Stimulated activated CD8-positive, alpha-beta memory T cell treated with anti-CD3 and anti-CD28 coated beads, Interleukin-4, amount 100 ng/mL, for 1 hour (primary cell): Measurements from ENCODE around the gene RGPD6.
"Not testable (repeated sequence)": the region's sequence is repeated elsewhere in the genome, so short reads cannot be mapped to it uniquely, and the experiment has no call there.

Source experiments
- DNase-seq, 2 donors: peaks; one replicate each; pipeline ENCODE4 v3.0.0-alpha.2; 2020; ENCODE audit warnings: low read depth in 2 of 2, low spot score in 1 of 2

The RGPD6 gene

GRCh38 chr2:110482697-110483096 lies 94.3 kb downstream of the RGPD6 start:
- not testable (repeated sequence) for DNase-seq

GRCh38 chr2:110481200-110481599 lies 95.8 kb downstream of the RGPD6 start:
- not testable (repeated sequence) for DNase-seq

GRCh38 chr2:110480084-110480483 lies 96.9 kb downstream of the RGPD6 start:
- DNase-seq: not testable (repeated sequence)

GRCh38 chr2:110477370-110477769 lies 99.7 kb downstream of the RGPD6 start:
- not testable (repeated sequence) for DNase-seq

- not testable (repeated sequence) for DNase-seq
Observed at GRCh38 chr2:110476952-110477351, 100.1 kb downstream of the RGPD6 start.

- DNase-seq: not testable (repeated sequence)
Observed at GRCh38 chr2:110475627-110476359, 101.2 kb downstream of the RGPD6 start.

- DNase-seq: not testable (repeated sequence)
Observed at GRCh38 chr2:110474898-110475297, 102.1 kb downstream of the RGPD6 start.

GRCh38 chr2:110473059-110473358 lies 104.0 kb downstream of the RGPD6 start:
- DNase-seq: not testable (repeated sequence)

GRCh38 chr2:110472171-110473058 lies 104.6 kb downstream of the RGPD6 start, which contains the start of gene LIMS4:
TSS of gene LIMS4 (minus strand) at chr2:110472816. CDS start at chr2:110472778, 38 bp downstream.
- not testable (repeated sequence) for DNase-seq

- DNase-seq: not testable (repeated sequence)
Observed at GRCh38 chr2:110468921-110469320, 108.1 kb downstream of the RGPD6 start.

- not testable (repeated sequence) for DNase-seq
Observed at GRCh38 chr2:110465312-110465711, 111.7 kb downstream of the RGPD6 start.
